DOHH2 (cell line): ENCODE data around the gene SEC61A1.

Experiments
- EZH2phosphoT487 ChIP-seq: fragments of 200-600 bp; sonication (generic); IDR thresholded peaks from 2 replicates; pipeline ENCODE4 v1.6.1; 2017; ENCODE audit warnings: borderline replicate concordance, mild to moderate bottlenecking, antibody characterized with exemption, low read length, moderate library complexity, mixed read lengths
- TF ChIP-seq, protein P1 (sequence below): fragments of 200-600 bp; sonication (generic); IDR thresholded peaks from one replicate; pipeline ENCODE4 v1.5.1; 2014; ENCODE audit warnings: antibody characterized with exemption, mild to moderate bottlenecking, low read depth, low read length; ENCODE audit not compliant: poor library complexity, severe bottlenecking

DNA sequence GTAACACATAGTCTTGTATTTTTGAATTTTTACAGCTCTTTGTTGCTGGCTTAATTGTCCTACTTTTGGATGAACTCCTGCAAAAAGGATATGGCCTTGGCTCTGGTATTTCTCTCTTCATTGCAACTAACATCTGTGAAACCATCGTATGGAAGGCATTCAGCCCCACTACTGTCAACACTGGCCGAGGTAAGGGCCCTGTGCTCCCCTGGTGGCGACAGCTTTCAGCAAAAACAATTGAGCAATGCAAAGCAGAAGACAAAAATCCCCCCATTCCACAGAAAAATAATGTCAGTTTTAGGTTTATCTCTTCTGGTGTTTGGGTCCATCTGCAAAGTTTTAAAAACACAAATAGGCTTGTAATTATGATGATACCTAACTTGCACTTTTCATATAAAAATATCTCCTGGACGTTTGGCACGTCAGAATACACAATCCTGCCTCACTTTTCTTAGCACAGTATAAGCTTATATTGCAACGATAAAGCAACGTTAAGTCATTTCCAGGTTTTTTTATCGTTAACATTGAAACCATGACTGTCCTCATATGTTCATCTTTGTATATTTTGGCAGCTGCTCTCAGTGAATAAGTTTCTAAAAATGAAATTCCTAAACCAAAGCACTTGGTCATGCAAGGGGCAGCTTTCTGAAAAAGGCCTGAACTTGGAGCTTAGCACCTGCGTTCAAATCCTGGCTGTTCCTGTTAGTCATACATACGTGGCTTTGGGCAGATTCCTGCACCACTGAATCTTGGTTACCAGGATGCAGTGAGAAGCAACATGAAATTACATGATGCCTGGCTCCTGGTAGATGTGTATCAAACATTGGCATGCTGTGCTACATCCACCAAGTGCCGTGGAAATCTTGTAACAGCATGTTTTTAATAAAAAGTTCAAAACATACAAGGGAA, 8.5 kb downstream of the SEC61A1 start:
- TF ChIP-seq, protein P1, sequence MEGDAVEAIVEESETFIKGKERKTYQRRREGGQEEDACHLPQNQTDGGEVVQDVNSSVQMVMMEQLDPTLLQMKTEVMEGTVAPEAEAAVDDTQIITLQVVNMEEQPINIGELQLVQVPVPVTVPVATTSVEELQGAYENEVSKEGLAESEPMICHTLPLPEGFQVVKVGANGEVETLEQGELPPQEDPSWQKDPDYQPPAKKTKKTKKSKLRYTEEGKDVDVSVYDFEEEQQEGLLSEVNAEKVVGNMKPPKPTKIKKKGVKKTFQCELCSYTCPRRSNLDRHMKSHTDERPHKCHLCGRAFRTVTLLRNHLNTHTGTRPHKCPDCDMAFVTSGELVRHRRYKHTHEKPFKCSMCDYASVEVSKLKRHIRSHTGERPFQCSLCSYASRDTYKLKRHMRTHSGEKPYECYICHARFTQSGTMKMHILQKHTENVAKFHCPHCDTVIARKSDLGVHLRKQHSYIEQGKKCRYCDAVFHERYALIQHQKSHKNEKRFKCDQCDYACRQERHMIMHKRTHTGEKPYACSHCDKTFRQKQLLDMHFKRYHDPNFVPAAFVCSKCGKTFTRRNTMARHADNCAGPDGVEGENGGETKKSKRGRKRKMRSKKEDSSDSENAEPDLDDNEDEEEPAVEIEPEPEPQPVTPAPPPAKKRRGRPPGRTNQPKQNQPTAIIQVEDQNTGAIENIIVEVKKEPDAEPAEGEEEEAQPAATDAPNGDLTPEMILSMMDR = no peak
- no peak for TF ChIP-seq EZH2phosphoT487
